ENCODE measurements around the gene DCST1. TPM values are rescaled to one million over a fixed set of nuclear protein-coding genes. Genes with fewer than 3 reads are reported as not detected.
A peak's percentile ranks its signal among the peaks of the same experiment; 100 is the strongest.

The DCST1 gene
- total RNA-seq, 1 donor = not detected

DNA sequence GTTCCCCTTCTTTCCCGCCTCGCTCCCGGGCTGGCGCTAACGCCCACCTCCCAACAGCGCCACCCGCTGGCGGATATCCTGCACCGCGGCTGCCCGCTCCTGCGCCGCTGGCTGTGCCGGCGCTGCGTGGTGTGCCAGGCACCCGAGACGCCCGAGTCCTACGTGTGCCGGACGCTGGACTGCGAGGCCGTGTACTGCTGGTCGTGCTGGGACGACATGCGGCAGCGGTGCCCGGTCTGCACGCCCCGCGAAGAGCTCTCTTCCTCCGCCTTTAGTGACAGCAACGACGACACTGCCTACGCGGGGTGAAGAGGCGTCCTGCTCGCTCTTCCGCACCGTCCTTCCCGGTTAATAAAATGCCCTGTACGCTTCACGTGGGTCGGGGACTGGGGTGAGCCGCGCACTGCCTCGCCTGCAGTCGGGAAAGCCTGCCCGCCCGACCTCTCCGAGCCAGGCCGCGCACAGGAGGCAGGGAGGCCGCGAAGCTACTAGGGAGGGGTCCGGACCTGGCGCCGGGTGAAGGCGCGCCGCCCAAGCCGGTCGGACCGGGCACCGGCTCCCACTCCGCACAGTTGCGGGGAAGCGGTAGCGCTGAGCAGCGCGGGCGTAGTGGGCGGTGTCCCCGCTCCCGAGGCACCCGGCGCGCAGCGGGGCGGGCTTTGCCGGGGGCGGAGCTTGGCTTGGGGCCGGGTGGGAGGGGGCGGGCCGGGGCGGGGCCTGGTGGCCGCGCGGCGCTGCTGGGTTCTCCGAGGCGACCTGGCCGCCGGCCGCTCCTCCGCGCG is 17.1 kb downstream of the DCST1 start, which contains the start of gene ADAM15:
ADAM15 (plus strand) TSS at position 757 of the 782 bp plus-strand sequence. CDS start 71 bp downstream, outside the sequence.
- H3K36me3 ChIP-seq (ENCODE audit: insufficient read depth, low read length) = peaks cover 8% of the 10 kb centered on the region

GRCh38 chr1:155051342-155051776 is 17.7 kb downstream of the DCST1 start:
- Histone ChIP-seq H3K36me3 (ENCODE audit: insufficient read depth, low read length) (peaks cover 12% of the 10 kb centered on the region), H3K4me1 (ENCODE audit: insufficient read depth, low read length) (peaks cover 21% of the 10 kb centered on the region), H2AFZ (ENCODE audit: low read length) (peak overlapping the region; percentile 66), H3K79me2 (ENCODE audit: insufficient read depth, low read length) (peaks cover 16% of the 10 kb centered on the region), H3K9me3 (ENCODE audit: low read depth, low read length) (no peaks in the 10 kb centered on the region), H3K4me3 (ENCODE audit: insufficient read depth, low read length) (peak overlapping the region; percentile 85), H4K20me1 (ENCODE audit: insufficient read depth, low read length) (peaks cover 5% of the 10 kb centered on the region), H3K27me3 (ENCODE audit: insufficient read depth, low read length) (no peaks in the 10 kb centered on the region), H3K4me2 (ENCODE audit: insufficient read depth, low read length) (peak overlapping the region; percentile 98), H3K27ac (ENCODE audit: low read depth, low read length) (peak overlapping the region; percentile 58)
- peak; percentile 92 for DNase-seq (ENCODE audit: insufficient read length, low spot score, missing footprints)
- TF ChIP-seq CTCF (IDR thresholded peaks at IDR 0.05; ENCODE audit: extremely low read depth, low read depth, low read length) = no peak

More for the DNA sequence above, 17.1 kb downstream of the DCST1 start, which contains the start of gene ADAM15:
- peak within 1 kb of the TSS; percentile 98 for H3K4me2 ChIP-seq (ENCODE audit: insufficient read depth, low read length)
- TF ChIP-seq CTCF (IDR thresholded peaks at IDR 0.05; ENCODE audit: extremely low read depth, low read depth, low read length) = peak; percentile 82
- no peaks in the 10 kb centered on the region for H3K9me3 ChIP-seq (ENCODE audit: low read depth, low read length)
- peaks cover 16% of the 10 kb centered on the region for H3K79me2 ChIP-seq (ENCODE audit: insufficient read depth, low read length)
- H3K4me3 ChIP-seq (ENCODE audit: insufficient read depth, low read length) = peak within 1 kb of the TSS; percentile 85
- peaks cover 5% of the 10 kb centered on the region for H4K20me1 ChIP-seq (ENCODE audit: insufficient read depth, low read length)
- peaks cover 21% of the 10 kb centered on the region for H3K4me1 ChIP-seq (ENCODE audit: insufficient read depth, low read length)
- H3K27ac ChIP-seq (ENCODE audit: low read depth, low read length) = peak within 1 kb of the TSS; percentile 58
- H2AFZ ChIP-seq (ENCODE audit: low read length) = peak within 1 kb of the TSS; percentile 94
- peak; percentile 99 for DNase-seq (ENCODE audit: insufficient read length, low spot score, missing footprints)
- H3K27me3 ChIP-seq (ENCODE audit: insufficient read depth, low read length) = no peaks in the 10 kb centered on the region

- H3K4me1 ChIP-seq (ENCODE audit: insufficient read depth, low read length) = peaks cover 21% of the 10 kb centered on the region
- peak overlapping the region; percentile 58 for H3K27ac ChIP-seq (ENCODE audit: low read depth, low read length)
- peaks cover 16% of the 10 kb centered on the region for H3K79me2 ChIP-seq (ENCODE audit: insufficient read depth, low read length)
- H3K9me3 ChIP-seq (ENCODE audit: low read depth, low read length) = no peaks in the 10 kb centered on the region
- H3K4me3 ChIP-seq (ENCODE audit: insufficient read depth, low read length) = peak overlapping the region; percentile 85
- H3K4me2 ChIP-seq (ENCODE audit: insufficient read depth, low read length) = peak overlapping the region; percentile 98
- DNase-seq (ENCODE audit: insufficient read length, low spot score, missing footprints) = peak; percentile 98
- H4K20me1 ChIP-seq (ENCODE audit: insufficient read depth, low read length) = peaks cover 5% of the 10 kb centered on the region
- peaks cover 16% of the 10 kb centered on the region for H3K36me3 ChIP-seq (ENCODE audit: insufficient read depth, low read length)
- TF ChIP-seq CTCF (IDR thresholded peaks at IDR 0.05; ENCODE audit: extremely low read depth, low read depth, low read length) = no peak
- peak overlapping the region; percentile 66 for H2AFZ ChIP-seq (ENCODE audit: low read length)
- no peaks in the 10 kb centered on the region for H3K27me3 ChIP-seq (ENCODE audit: insufficient read depth, low read length)
Observed at GRCh38 chr1:155051777-155052398, 18.3 kb downstream of the DCST1 start.

All from osteoblast (primary cell).